Liver (tissue), 3 donors: ENCODE data around the gene NWD2.

Experiments
- FOXA1 ChIP-seq: IDR thresholded peaks from 2 replicates; pipeline ENCODE4 v1.6.1; 2016; ENCODE audit warnings: antibody characterized with exemption
- GABPA ChIP-seq, 2 donors: IDR thresholded peaks in 1 of 2; conservative IDR thresholded peaks in 1 of 2; 2 replicates each; pipeline ENCODE4 v1.6.1; 2016; ENCODE audit warnings: antibody characterized with exemption in 2 of 2, mild to moderate bottlenecking in 1 of 2, moderate library complexity in 1 of 2
- JUND ChIP-seq, 2 donors: IDR thresholded peaks; 2 replicates each; pipeline ENCODE4 v1.6.1; 2016; ENCODE audit warnings: antibody characterized with exemption in 2 of 2
- RAD21 ChIP-seq, 2 donors: IDR thresholded peaks; 2 replicates each; pipeline ENCODE4 v1.6.1; 2016; ENCODE audit warnings: antibody characterized with exemption in 2 of 2, mild to moderate bottlenecking in 2 of 2
- RXRA ChIP-seq, 2 donors: IDR thresholded peaks; 2 replicates each; pipeline ENCODE4 v1.6.1; 2017 to 2018; ENCODE audit warnings: antibody characterized with exemption in 2 of 2, mild to moderate bottlenecking in 1 of 2
- SP1 ChIP-seq: IDR thresholded peaks from 2 replicates; pipeline ENCODE4 v1.6.1; 2018; ENCODE audit warnings: antibody characterized with exemption, mild to moderate bottlenecking
- TAF1 ChIP-seq: conservative IDR thresholded peaks from 2 replicates; pipeline ENCODE4 v1.6.1; 2016; ENCODE audit warnings: antibody characterized with exemption, mild to moderate bottlenecking
- TF ChIP-seq, protein P1 (sequence below): fragments of 150-350 bp; IDR thresholded peaks from 2 replicates; pipeline ENCODE4 v1.5.1; 2017; ENCODE audit warnings: improper control_type of control experiment, low read depth, low read length; ENCODE audit not compliant: missing input control
- TF ChIP-seq, protein P2 (sequence below): IDR thresholded peaks from 2 replicates; pipeline ENCODE4 v1.6.1; 2016; ENCODE audit warnings: antibody characterized with exemption
- TF ChIP-seq, protein P3 (sequence below): IDR thresholded peaks from 2 replicates; pipeline ENCODE4 v1.6.1; 2016; ENCODE audit warnings: antibody characterized with exemption, mild to moderate bottlenecking
- TF ChIP-seq, protein P4 (sequence below): IDR thresholded peaks from 2 replicates; pipeline ENCODE4 v1.6.1; 2016; ENCODE audit warnings: antibody characterized with exemption
- donor health status: healthy.
- donor health status: healthy.

DNA sequence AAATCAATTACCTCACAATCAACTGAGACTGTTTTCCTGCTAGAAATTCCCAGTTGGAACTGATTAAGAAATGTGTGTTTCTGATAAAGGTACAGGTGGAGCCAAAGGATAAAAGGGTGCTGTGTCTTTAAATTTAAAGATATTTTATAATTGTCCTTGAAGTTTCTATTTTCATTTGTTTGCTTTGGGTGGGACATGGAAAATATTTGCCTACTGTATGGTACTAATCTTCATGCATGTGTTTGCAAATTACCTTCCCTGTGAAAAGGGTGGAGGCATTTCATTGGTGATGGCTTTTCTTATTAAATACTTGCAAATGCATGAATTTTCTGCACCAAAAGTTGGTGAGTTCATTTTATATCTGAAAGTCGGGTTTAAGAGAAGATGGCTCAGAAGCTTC is 225.7 kb downstream of the NWD2 start:
- TF ChIP-seq, protein P1, sequence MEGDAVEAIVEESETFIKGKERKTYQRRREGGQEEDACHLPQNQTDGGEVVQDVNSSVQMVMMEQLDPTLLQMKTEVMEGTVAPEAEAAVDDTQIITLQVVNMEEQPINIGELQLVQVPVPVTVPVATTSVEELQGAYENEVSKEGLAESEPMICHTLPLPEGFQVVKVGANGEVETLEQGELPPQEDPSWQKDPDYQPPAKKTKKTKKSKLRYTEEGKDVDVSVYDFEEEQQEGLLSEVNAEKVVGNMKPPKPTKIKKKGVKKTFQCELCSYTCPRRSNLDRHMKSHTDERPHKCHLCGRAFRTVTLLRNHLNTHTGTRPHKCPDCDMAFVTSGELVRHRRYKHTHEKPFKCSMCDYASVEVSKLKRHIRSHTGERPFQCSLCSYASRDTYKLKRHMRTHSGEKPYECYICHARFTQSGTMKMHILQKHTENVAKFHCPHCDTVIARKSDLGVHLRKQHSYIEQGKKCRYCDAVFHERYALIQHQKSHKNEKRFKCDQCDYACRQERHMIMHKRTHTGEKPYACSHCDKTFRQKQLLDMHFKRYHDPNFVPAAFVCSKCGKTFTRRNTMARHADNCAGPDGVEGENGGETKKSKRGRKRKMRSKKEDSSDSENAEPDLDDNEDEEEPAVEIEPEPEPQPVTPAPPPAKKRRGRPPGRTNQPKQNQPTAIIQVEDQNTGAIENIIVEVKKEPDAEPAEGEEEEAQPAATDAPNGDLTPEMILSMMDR: no peak
- TF ChIP-seq TAF1 (no peak), GABPA (IDR thresholded peaks at IDR 0.05 in 1 of 2, conservative IDR thresholded peaks at IDR 0.05 in 1 of 2) (no peak), RXRA (IDR thresholded peaks at IDR 0.05) (no peak), FOXA1 (no peak), RAD21 (IDR thresholded peaks at IDR 0.05) (no peak), JUND (IDR thresholded peaks at IDR 0.05) (no peak), SP1 (no peak)
- TF ChIP-seq, protein P2, sequence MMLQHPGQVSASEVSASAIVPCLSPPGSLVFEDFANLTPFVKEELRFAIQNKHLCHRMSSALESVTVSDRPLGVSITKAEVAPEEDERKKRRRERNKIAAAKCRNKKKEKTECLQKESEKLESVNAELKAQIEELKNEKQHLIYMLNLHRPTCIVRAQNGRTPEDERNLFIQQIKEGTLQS: no peak
- TF ChIP-seq, protein P3, sequence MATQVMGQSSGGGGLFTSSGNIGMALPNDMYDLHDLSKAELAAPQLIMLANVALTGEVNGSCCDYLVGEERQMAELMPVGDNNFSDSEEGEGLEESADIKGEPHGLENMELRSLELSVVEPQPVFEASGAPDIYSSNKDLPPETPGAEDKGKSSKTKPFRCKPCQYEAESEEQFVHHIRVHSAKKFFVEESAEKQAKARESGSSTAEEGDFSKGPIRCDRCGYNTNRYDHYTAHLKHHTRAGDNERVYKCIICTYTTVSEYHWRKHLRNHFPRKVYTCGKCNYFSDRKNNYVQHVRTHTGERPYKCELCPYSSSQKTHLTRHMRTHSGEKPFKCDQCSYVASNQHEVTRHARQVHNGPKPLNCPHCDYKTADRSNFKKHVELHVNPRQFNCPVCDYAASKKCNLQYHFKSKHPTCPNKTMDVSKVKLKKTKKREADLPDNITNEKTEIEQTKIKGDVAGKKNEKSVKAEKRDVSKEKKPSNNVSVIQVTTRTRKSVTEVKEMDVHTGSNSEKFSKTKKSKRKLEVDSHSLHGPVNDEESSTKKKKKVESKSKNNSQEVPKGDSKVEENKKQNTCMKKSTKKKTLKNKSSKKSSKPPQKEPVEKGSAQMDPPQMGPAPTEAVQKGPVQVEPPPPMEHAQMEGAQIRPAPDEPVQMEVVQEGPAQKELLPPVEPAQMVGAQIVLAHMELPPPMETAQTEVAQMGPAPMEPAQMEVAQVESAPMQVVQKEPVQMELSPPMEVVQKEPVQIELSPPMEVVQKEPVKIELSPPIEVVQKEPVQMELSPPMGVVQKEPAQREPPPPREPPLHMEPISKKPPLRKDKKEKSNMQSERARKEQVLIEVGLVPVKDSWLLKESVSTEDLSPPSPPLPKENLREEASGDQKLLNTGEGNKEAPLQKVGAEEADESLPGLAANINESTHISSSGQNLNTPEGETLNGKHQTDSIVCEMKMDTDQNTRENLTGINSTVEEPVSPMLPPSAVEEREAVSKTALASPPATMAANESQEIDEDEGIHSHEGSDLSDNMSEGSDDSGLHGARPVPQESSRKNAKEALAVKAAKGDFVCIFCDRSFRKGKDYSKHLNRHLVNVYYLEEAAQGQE: no peak
- TF ChIP-seq, protein P4, sequence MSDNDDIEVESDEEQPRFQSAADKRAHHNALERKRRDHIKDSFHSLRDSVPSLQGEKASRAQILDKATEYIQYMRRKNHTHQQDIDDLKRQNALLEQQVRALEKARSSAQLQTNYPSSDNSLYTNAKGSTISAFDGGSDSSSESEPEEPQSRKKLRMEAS: no peak
